Measurements from ENCODE around the gene EPHX1.

- no peak for TF ChIP-seq ZFX (IDR thresholded peaks at IDR 0.05; ENCODE audit: borderline replicate concordance)
- no peak for TF ChIP-seq CTCF (IDR thresholded peaks at IDR 0.05)
Observed at GRCh38 chr1:225769687-225770086, 40.2 kb upstream of the EPHX1 start.
